Stimulated activated naive CD8-positive, alpha-beta T cell treated with anti-CD3 and anti-CD28 coated beads, Interleukin-15, Interleukin-2, amounts not matched to agents 100 U/mL and 50 U/mL, for 24 hours (primary cell): ENCODE measurements around the gene FARS2.
"Not testable (repeated sequence)": the region's sequence is repeated elsewhere in the genome, so short reads cannot be mapped to it uniquely, and the experiment has no call there.

Experiments
- ATAC-seq: fragments of 150-1000 bp; cut with Tn5 transposase; one replicate; pipeline ENCODE4 v1.10.0; 2021
- DNase-seq: peaks from one replicate; pipeline ENCODE4 v3.0.0; 2021

The FARS2 gene

GRCh38 chr6:5764401-5764955 is 503.2 kb downstream of the FARS2 start:
- no peak for ATAC-seq
- DNase-seq, result no peak

GRCh38 chr6:5765141-5765760 is 503.9 kb downstream of the FARS2 start:
- DNase-seq (no peak), ATAC-seq (no peak)

- ATAC-seq (no peak), DNase-seq (no peak)
Observed at GRCh38 chr6:5766260-5766659, 504.9 kb downstream of the FARS2 start.

GRCh38 chr6:5767471-5767870 is 506.2 kb downstream of the FARS2 start:
- no peak for ATAC-seq

GRCh38 chr6:5771211-5771610 is 509.9 kb downstream of the FARS2 start:
- ATAC-seq (no peak), DNase-seq (no peak)

More at GRCh38 chr6:5767471-5767870, 506.2 kb downstream of the FARS2 start:
- DNase-seq, result no peak

GRCh38 chr6:5771759-5772390 is 510.6 kb downstream of the FARS2 start:
- ATAC-seq, result no peak

GRCh38 chr6:5772408-5773120 is 511.3 kb downstream of the FARS2 start:
- DNase-seq (no peak), ATAC-seq (no peak)

More at GRCh38 chr6:5771759-5772390, 510.6 kb downstream of the FARS2 start:
- DNase-seq, result no peak

- ATAC-seq (no peak), DNase-seq (no peak)
Observed at GRCh38 chr6:5776104-5776503, 514.8 kb downstream of the FARS2 start.

GRCh38 chr6:5776706-5777390 is 515.5 kb downstream of the FARS2 start:
- DNase-seq, result no peak
- ATAC-seq, result no peak

- peak; percentile 19 for ATAC-seq
- no peak for DNase-seq
Observed at GRCh38 chr6:5778317-5778857, 517.1 kb downstream of the FARS2 start.

GRCh38 chr6:5778906-5779305 is 517.6 kb downstream of the FARS2 start:
- no peak for DNase-seq
- ATAC-seq, result no peak

- DNase-seq (no peak), ATAC-seq (no peak)
Observed at GRCh38 chr6:5781019-5781418, 519.7 kb downstream of the FARS2 start.

GRCh38 chr6:5781966-5782556 is 520.7 kb downstream of the FARS2 start:
- DNase-seq (no peak), ATAC-seq (no peak)

GRCh38 chr6:5782783-5783547 is 521.7 kb downstream of the FARS2 start:
- DNase-seq, result no peak
- ATAC-seq, result no peak

GRCh38 chr6:5783584-5784089 is 522.3 kb downstream of the FARS2 start:
- ATAC-seq (no peak), DNase-seq (no peak)

- ATAC-seq, result no peak
- DNase-seq, result no peak
Observed at GRCh38 chr6:5785249-5785648, 523.9 kb downstream of the FARS2 start.

GRCh38 chr6:5786321-5786968 is 525.1 kb downstream of the FARS2 start:
- no peak for DNase-seq
- ATAC-seq, result no peak

GRCh38 chr6:5786969-5787720 is 525.8 kb downstream of the FARS2 start:
- DNase-seq, result no peak
- no peak for ATAC-seq

- ATAC-seq, DNase-seq: not testable (repeated sequence)
Observed at GRCh38 chr6:5789426-5789825, 528.1 kb downstream of the FARS2 start.
